Endothelial cell of umbilical vein (primary cell): Measurements from ENCODE around the gene DUSP16. TPM values are rescaled to one million over a fixed set of nuclear protein-coding genes. Genes with fewer than 3 reads are reported as not detected.

Experiments
- BruUV-seq: library from RNA; stranded (reverse); fragments of 400-500 nt; replicated peaks from 2 replicates; lab custom pipeline; 2021; lab: Mats Ljungman, UMichigan
- CTCF ChIA-PET: fragments of 300-600, 350-600 bp; sonication (Branson Sonifier 250); formaldehyde crosslinking; loops from one replicate; lab custom pipeline; 2021; ENCODE audit warnings: antibody characterized with exemption, inconsistent platforms; lab: Charles Lee
- POLR2A ChIA-PET: fragments of 300-600, 350-600 bp; sonication (Branson Sonifier 250); formaldehyde crosslinking; loops from one replicate; lab custom pipeline; 2021; ENCODE audit warnings: antibody characterized with exemption, inconsistent platforms; lab: Charles Lee
- DNase-seq: peaks from one replicate; pipeline ENCODE4 v3.0.0-alpha.2; 2011; ENCODE audit warnings: low read depth, low spot score
- FAIRE-seq: peaks from 2 replicates; lab custom pipeline; 2011; peaks lifted over from hg19 to GRCh38; lab: Jason Lieb, UNC
- H2AFZ ChIP-seq: 2 replicates; pipeline ENCODE4 v1.6.0; 2012; ENCODE audit warnings: low read depth, low read length, control low read depth, inconsistent platforms
- H3K27ac ChIP-seq: 2 replicates; pipeline ENCODE4 v1.5.1; 2011; ENCODE audit warnings: low read depth, mild to moderate bottlenecking, control low read depth, low read length, moderate library complexity; ENCODE audit not compliant: insufficient read depth
- H3K27me3 ChIP-seq, 2 experiments: 2 replicates each; pipeline versions ENCODE4 v1.6.0 to v1.6.1; 2011; ENCODE audit warnings: low read length in 2 of 2, mixed read lengths in 1 of 2; ENCODE audit not compliant: control insufficient read depth in 2 of 2, insufficient read depth in 2 of 2
- H3K36me3 ChIP-seq, 2 experiments: 2 replicates in 1 of 2; 3 replicates in 1 of 2; pipeline ENCODE4 v1.5.1; 2011; ENCODE audit warnings: low read length in 2 of 2, mild to moderate bottlenecking in 1 of 2, moderate library complexity in 1 of 2; ENCODE audit not compliant: control insufficient read depth in 2 of 2, insufficient read depth in 2 of 2; ENCODE audit errors: extremely low read depth in 1 of 2
- H3K4me1 ChIP-seq: 3 replicates; pipeline ENCODE4 v1.5.1; 2011; ENCODE audit warnings: mild to moderate bottlenecking, low read length; ENCODE audit not compliant: control insufficient read depth, insufficient read depth; ENCODE audit errors: extremely low read depth
- H3K4me2 ChIP-seq: 2 replicates; pipeline ENCODE4 v1.6.1; 2011; ENCODE audit warnings: low read length, control low read depth, mixed read lengths; ENCODE audit not compliant: insufficient read depth
- H3K4me3 ChIP-seq, 3 experiments: fragments of 200-600 bp in 1 of 3; sonication (generic), shearing (Covaris generic) in 1 of 3; replicated peaks in 1 of 3; 2 replicates each; pipeline ENCODE4 v1.5.1; 2011 to 2016; ENCODE audit warnings: control low read depth in 3 of 3, low read length in 3 of 3, mild to moderate bottlenecking in 2 of 3, inconsistent platforms in 1 of 3, low read depth in 1 of 3, moderate library complexity in 1 of 3; ENCODE audit not compliant: insufficient read depth in 1 of 3
- H3K79me2 ChIP-seq: 2 replicates; pipeline ENCODE4 v1.6.0; 2012; ENCODE audit warnings: low read length, inconsistent platforms; ENCODE audit not compliant: control insufficient read depth, insufficient read depth
- H3K9ac ChIP-seq: replicated peaks from 2 replicates; pipeline ENCODE3; 2011; ENCODE audit warnings: low read length, control low read depth; ENCODE audit not compliant: insufficient read depth; ENCODE audit errors: extremely low read depth
- H3K9me1 ChIP-seq: replicated peaks from 3 replicates; pipeline ENCODE4 v1.6.0; 2011; ENCODE audit warnings: mild to moderate bottlenecking, low read length; ENCODE audit not compliant: control insufficient read depth, insufficient read depth; ENCODE audit errors: extremely low read depth
- H3K9me3 ChIP-seq: replicated peaks from 2 replicates; pipeline ENCODE4 v1.5.1; 2012; ENCODE audit warnings: low read length, inconsistent platforms; ENCODE audit not compliant: control insufficient read depth, insufficient read depth
- H4K20me1 ChIP-seq: replicated peaks from 2 replicates; pipeline ENCODE3; 2011; ENCODE audit warnings: mild to moderate bottlenecking, low read length; ENCODE audit not compliant: control insufficient read depth, insufficient read depth; ENCODE audit errors: extremely low read depth
- EZH2 ChIP-seq: IDR thresholded peaks from 2 replicates; pipeline ENCODE4 v1.6.1; 2012; ENCODE audit warnings: borderline replicate concordance, low read depth, mild to moderate bottlenecking, moderate library complexity, low read length, inconsistent platforms; ENCODE audit not compliant: severe bottlenecking
- FOS ChIP-seq: IDR thresholded peaks from 2 replicates; pipeline ENCODE4 v1.6.1; 2011; ENCODE audit warnings: mild to moderate bottlenecking, low read length, moderate library complexity, borderline replicate concordance; ENCODE audit not compliant: insufficient read depth
- GATA2 ChIP-seq: IDR thresholded peaks from 2 replicates; pipeline ENCODE4 v1.7.0; 2011; ENCODE audit warnings: low read depth, mild to moderate bottlenecking, moderate library complexity, mixed read lengths, low read length; ENCODE audit not compliant: insufficient read length, insufficient read depth
- JUN ChIP-seq: IDR thresholded peaks from 2 replicates; pipeline ENCODE4 v1.6.1; 2011; ENCODE audit warnings: borderline replicate concordance, low read depth; ENCODE audit not compliant: insufficient read length, insufficient read depth
- MYC ChIP-seq: IDR thresholded peaks from one replicate; pipeline ENCODE4 v1.6.1; 2011; ENCODE audit warnings: mild to moderate bottlenecking, low read depth, low read length
- POLR2A ChIP-seq: IDR thresholded peaks from 2 replicates; pipeline ENCODE4 v1.6.1; 2012; ENCODE audit warnings: low read depth, mild to moderate bottlenecking, control low read depth, low read length
- POLR2AphosphoS5 ChIP-seq: IDR thresholded peaks from 2 replicates; pipeline ENCODE4 v1.6.1; 2012; ENCODE audit warnings: low read depth, mild to moderate bottlenecking, control low read depth, low read length, moderate library complexity; ENCODE audit not compliant: insufficient read depth
- dilution Hi-C: fragments of 300-500 bp; cut with MboI; formaldehyde crosslinking; loops from one replicate; pipeline ENCODE4 v1.15.0; 2019; ENCODE audit warnings: low sequenced_read_pairs; ENCODE audit not compliant: extremely low pct_ligation_motif_present
- intact Hi-C: fragments of 100-400 bp; cut with micrococcal nuclease; formaldehyde crosslinking; loops from one replicate; pipeline ENCODE4 v1.10.0; 2022
- polyA plus RNA-seq, 4 experiments: library from polyadenylated mRNA; depleted of rRNA in 3 of 4; stranded (reverse) in 3 of 4; unstranded in 1 of 4; fragments of >200 nt; gene quantifications; 2 replicates each; pipeline versions ENCODE4 v1.2.1 to v1.2.3, GENCODE V29; 2011 to 2012; ENCODE audit warnings: missing spikeins in 1 of 4
- total RNA-seq: library from RNA; stranded (reverse); gene quantifications from 2 replicates; pipeline ENCODE4 v1.2.3, GENCODE V29; 2021
- TF ChIP-seq, protein P1 (sequence below), 2 donors: IDR thresholded peaks; 1 replicate in 1 of 2; 2 replicates in 1 of 2; pipeline ENCODE4 v1.5.1; 2011; ENCODE audit warnings: low read length in 2 of 2, mild to moderate bottlenecking in 2 of 2, moderate library complexity in 2 of 2, control low read depth in 1 of 2, inconsistent platforms in 1 of 2, low read depth in 1 of 2; ENCODE audit not compliant: insufficient read depth in 1 of 2; ENCODE audit errors: extremely low read depth in 1 of 2
- TF ChIP-seq, protein P2 (sequence below): IDR thresholded peaks from 2 replicates; pipeline ENCODE4 v1.6.1; 2011; ENCODE audit not compliant: insufficient read depth, insufficient read length

The DUSP16 gene
- total and polyA plus RNA-seq, 2 donors (not counting 3 experiments of a cell fraction or from before 2014, with no cell fraction given) = 7.4 to 19.5 TPM

DNA sequence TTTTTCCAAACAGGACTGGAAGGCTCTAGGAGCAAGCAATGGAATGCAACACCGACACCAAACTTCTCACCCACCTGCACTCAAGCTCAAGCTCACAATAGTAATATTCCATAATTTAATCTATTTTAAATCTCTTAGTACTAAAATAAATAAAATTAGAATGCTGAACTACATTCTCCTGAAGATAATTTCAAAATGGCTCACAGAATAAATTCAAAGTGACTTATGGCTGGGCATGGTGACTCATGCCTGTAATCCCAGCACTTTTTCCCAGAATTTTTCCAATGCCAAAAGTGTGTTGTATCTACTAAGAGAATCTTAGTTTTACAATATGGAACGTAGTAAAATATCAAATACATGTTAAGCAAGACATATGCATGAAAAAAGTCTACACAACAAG is 31.5 kb downstream of the DUSP16 start:
- ChIA-PET POLR2A (no interaction called here), CTCF (no interaction called here)
- H3K9me3 ChIP-seq = no peaks in the 10 kb centered on the region
- dilution Hi-C loops (no loop called here), intact Hi-C loops (no loop called here)
- no peaks in the 10 kb centered on the region for H3K9me1 ChIP-seq
- H3K27me3 ChIP-seq = no peaks in the 10 kb centered on the region
- H3K4me1 ChIP-seq = peaks cover 10% of the 10 kb centered on the region
- H3K79me2 ChIP-seq = no peaks in the 10 kb centered on the region
- H2AFZ ChIP-seq = no peak overlapping the region
- no peak overlapping the region for H3K4me2 ChIP-seq
- BruUV-seq = no TSS peak
- FAIRE-seq = no peak
- DNase-seq = no peak
- H3K27ac ChIP-seq = no peak overlapping the region
- H3K36me3 ChIP-seq = no peaks in the 10 kb centered on the region
- no peak overlapping the region for H3K9ac ChIP-seq
- H4K20me1 ChIP-seq = no peaks in the 10 kb centered on the region
- no peak for TF ChIP-seq MYC
- no peak for TF ChIP-seq JUN
- no peak for TF ChIP-seq FOS
- TF ChIP-seq, protein P1, sequence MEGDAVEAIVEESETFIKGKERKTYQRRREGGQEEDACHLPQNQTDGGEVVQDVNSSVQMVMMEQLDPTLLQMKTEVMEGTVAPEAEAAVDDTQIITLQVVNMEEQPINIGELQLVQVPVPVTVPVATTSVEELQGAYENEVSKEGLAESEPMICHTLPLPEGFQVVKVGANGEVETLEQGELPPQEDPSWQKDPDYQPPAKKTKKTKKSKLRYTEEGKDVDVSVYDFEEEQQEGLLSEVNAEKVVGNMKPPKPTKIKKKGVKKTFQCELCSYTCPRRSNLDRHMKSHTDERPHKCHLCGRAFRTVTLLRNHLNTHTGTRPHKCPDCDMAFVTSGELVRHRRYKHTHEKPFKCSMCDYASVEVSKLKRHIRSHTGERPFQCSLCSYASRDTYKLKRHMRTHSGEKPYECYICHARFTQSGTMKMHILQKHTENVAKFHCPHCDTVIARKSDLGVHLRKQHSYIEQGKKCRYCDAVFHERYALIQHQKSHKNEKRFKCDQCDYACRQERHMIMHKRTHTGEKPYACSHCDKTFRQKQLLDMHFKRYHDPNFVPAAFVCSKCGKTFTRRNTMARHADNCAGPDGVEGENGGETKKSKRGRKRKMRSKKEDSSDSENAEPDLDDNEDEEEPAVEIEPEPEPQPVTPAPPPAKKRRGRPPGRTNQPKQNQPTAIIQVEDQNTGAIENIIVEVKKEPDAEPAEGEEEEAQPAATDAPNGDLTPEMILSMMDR (IDR thresholded peaks at IDR 0.05; ENCODE audit: extremely low read depth in 1 of 2, insufficient read depth in 1 of 2, low read depth in 1 of 2, low read length in 2 of 2) = no peak
- TF ChIP-seq POLR2AphosphoS5 = no peak
- TF ChIP-seq GATA2 = no peak
- no peak for TF ChIP-seq EZH2
- TF ChIP-seq POLR2A = no peak
- TF ChIP-seq, protein P2, sequence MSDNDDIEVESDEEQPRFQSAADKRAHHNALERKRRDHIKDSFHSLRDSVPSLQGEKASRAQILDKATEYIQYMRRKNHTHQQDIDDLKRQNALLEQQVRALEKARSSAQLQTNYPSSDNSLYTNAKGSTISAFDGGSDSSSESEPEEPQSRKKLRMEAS = no peak
- no peak overlapping the region for H3K4me3 ChIP-seq
